ENCODE measurements around the gene COL6A2.
"Not testable (repeated sequence)": the region's sequence is repeated elsewhere in the genome, so short reads cannot be mapped to it uniquely, and the experiment has no call there.

COL6A2 gene

GRCh38 chr21:46077674-46078101, 20.2 kb upstream of the COL6A2 start:
- H3K27ac ChIP-seq: no peak overlapping the region
- DNase-seq (ENCODE audit: low read depth, low spot score): no peak

- DNase-seq (ENCODE audit: low read depth, low spot score): no peak
- H3K27ac ChIP-seq: no peak overlapping the region
These were observed 19.5 kb upstream of the COL6A2 start for GRCh38 chr21:46078322-46078977.

- H3K27ac ChIP-seq: no peak overlapping the region
- DNase-seq (ENCODE audit: low read depth, low spot score): no peak
These were observed 18.9 kb upstream of the COL6A2 start for GRCh38 chr21:46078978-46079351.

- no peak overlapping the region for H3K27ac ChIP-seq
- DNase-seq (ENCODE audit: low read depth, low spot score): no peak
These were observed 18.4 kb upstream of the COL6A2 start for GRCh38 chr21:46079352-46080170.

- no peak for DNase-seq (ENCODE audit: low read depth, low spot score)
- no peak overlapping the region for H3K27ac ChIP-seq
These were observed 17.5 kb upstream of the COL6A2 start for GRCh38 chr21:46080171-46081021.

DNA sequence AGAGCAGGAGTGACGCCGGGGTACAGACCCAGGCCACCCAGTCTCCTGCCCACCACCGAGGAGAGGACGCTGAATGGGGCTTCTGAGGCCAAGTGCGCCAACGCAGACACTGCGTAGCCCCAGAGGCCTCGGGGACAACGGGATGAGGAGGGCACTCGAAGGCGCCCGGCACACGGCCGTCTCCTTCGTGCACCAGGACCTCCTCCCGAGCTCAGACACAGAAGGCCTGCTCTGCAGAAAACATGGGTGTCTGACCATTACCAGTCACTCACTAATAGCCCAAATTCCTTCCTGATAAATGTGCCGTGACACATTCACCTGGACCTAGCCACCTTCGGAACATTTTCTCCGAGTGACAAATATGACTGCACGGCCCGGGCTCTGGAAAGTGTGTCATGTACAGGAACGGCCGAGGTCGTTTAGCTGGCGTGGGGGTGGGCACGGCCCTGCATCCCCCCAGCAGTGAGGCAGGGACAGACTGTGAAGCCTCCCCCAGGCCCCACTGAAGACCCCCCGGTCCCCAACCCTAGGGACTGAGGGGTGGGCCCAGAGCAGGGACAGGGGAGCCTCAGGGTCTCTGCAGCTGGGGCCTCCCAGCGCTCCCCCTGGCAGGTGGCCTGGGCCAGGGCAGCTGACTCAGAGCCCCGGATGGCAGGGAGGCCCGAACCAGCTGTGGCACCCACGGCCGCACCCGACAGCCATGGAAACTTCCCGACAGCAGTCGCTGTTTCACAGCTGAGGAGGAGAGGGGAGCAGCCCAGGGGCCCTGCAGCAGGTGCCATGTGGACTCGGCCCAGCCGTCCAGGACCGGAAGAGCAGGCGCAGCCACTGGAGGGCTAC, 16.7 kb upstream of the COL6A2 start:
- no peak overlapping the region for H3K27ac ChIP-seq
- no peak for DNase-seq (ENCODE audit: low read depth, low spot score)

- no peak overlapping the region for H3K27ac ChIP-seq
- DNase-seq (ENCODE audit: low read depth, low spot score): no peak
These were observed 15.8 kb upstream of the COL6A2 start for GRCh38 chr21:46081862-46082712.

DNA sequence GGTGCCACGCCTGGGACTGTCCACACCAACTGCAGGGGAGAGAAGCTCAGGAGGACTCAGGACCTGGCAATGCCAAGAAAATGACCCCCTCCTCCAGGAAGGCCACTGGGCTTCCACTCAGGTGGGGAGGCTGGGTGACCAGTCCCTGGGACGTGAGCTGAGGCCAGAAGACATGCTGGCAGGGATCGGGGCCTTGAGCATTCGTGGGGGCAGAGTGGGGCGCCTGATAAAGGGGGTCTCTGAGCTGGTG, 15.3 kb upstream of the COL6A2 start:
- no peak overlapping the region for H3K27ac ChIP-seq
- no peak for DNase-seq (ENCODE audit: low read depth, low spot score)

DNA sequence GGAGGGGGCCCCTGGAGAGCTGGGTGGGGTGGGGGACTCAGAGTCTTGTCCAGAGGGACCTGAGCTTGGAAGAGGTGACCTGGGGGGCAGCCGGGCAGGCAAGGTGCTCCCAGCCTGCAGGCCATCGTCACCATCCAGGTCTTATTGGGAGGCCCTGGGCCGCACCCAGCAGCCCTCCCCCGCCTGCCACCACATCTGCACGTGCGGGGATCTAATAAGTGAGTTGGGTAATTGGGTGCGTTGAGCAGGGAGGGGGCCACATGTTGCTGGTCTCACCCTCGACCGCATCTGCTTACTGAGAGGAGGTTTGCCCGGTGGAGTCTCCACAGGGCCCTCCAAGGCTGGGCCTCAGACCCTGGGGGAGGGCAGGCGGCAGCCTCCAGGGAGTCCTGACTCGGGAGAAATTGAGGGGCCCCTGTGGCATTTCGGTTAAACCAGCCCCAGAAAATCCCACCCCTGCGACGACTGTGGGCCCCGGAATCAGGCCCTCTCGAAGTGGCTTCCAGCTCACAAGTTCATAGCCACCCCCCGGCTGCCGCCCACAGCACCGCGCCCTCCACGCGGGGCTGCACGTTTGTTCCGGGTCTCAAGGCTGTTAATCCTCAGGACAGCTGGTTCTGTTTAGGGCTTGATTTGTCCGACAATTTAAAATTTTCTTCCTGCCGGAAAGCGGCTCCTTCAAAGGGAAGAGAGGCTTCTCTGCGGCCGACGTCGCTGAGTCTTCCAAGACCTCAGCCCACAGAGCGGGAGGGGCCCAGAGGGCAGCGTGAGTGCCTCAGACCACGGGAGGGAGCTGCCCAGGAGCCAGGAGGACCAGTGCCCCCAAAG, 14.7 kb upstream of the COL6A2 start:
- DNase-seq (ENCODE audit: low read depth, low spot score): no peak
- H3K27ac ChIP-seq: no peak overlapping the region

DNA sequence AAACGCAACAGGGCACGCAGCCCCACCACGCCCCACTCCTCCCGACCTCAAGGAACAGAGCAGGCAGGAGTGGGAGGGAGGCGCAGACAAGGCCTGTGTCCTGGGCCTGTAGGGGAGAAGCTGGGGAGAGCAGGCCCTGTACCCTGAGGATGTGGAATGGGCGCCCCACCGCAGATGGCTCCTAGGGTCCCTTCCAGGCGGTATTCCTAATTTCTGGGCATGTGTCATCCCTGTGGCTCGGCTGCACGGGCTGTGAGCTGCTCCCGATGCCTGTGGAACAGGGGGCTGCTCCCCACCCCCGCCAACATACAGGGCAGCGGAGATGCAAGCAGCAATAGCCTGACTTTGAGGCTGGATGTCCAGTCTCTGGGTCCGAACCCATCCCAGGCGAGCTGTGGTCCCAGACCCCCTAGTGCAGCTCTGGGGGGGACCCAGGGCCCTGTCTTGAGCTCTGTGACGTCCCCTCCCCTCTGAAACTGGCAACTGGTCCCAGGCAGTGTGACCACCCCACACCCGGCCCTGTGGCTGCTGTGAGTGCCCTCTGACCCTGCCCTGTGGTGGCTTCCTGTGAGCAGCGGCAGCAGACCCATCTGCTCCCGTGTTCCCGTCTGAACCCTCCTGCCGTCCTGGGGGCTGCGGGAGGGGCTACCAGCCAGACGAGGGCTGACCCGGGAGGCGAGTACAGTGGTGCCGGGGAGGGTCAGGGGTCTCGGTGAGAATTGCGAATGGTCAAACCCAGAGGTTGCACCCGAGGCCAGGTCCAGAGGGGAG, 13.9 kb upstream of the COL6A2 start:
- H3K27ac ChIP-seq: no peak overlapping the region
- DNase-seq (ENCODE audit: low read depth, low spot score): no peak

GRCh38 chr21:46084709-46085108, 13.2 kb upstream of the COL6A2 start:
- DNase-seq (ENCODE audit: low read depth, low spot score): no peak
- H3K27ac ChIP-seq: no peak overlapping the region

DNA sequence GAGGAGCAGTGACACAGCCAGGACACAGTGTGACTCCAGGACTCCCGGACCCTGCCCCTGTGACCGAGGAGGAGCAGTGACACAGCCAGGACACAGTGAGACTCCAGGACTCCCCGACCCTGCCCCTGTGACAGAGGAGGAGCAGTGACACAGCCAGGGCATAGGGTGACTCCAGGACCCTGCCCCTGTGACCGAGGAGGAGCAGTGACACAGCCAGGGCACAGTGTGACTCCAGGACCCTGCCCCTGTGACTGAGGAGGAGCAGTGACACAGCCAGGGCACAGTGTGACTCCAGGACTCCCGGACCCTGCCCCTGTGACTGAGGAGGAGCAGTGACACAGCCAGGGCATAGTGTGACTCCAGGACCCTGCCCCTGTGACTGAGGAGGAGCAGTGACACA, 12.7 kb upstream of the COL6A2 start:
- not testable (repeated sequence) for H3K27ac ChIP-seq; DNase-seq (ENCODE audit: low read depth, low spot score)

DNA sequence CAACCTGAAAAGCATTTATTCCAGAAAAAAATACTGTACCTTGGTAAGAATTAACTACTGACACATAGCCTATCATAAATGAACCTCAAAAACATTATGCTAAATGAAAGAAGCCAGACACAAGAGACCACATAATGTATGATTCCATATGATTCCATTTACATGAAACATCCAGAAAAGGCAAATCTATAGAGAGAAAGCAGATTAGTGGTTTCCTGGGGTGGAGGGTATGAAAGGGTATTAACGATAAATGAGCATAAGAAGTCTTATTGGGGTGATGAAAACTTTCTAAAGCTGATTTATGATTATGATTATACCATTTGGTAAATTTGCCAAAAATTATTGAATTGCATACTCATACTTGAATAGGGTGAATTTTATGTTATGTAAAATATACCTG, 10.3 kb upstream of the COL6A2 start:
- DNase-seq (ENCODE audit: low read depth, low spot score): no peak
- H3K27ac ChIP-seq: no peak overlapping the region

DNA sequence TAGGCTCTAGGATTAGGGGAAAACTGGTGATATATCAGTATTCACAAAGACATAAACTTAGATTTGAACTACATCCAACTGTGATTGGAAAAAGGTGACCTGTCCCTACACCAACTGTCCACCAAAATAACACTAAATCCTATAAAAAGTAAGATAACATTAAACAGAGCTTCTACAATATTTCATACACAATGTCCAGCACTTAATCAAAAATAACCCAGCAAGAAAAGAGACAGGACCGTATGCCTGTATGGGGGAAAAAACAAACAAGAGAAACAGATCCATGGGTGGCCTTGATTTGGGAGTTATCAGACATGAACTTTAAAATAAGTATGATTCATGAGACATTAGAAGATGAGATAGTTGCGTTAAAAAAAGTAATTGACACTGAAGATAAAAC, 9.7 kb upstream of the COL6A2 start:
- no peak for DNase-seq (ENCODE audit: low read depth, low spot score)
- H3K27ac ChIP-seq: no peak overlapping the region

- no peak for DNase-seq (ENCODE audit: low read depth, low spot score)
- H3K27ac ChIP-seq: no peak overlapping the region
These were observed 8.6 kb upstream of the COL6A2 start for GRCh38 chr21:46089285-46089684.

DNA sequence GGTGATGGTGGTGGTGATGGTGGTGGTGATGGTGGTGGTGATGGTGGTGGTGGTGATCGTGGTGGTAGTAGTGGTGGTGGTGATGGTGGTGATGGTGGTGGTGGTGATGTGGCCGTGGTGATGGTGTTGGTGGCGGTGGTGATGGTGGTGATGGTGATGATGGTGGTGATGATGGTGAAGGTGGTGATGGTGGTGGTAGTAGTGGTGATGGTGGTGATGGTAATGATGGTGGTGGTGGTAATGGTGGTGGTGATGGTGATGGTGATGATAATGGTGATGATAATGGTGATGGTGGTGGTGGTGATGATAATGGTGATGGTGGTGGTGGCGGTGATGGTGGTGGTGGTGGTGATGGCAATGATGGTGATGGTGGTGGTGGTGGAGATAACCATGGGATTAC, 6.8 kb upstream of the COL6A2 start:
- DNase-seq (ENCODE audit: low read depth, low spot score): no peak
- no peak overlapping the region for H3K27ac ChIP-seq

GRCh38 chr21:46091631-46092025, 6.3 kb upstream of the COL6A2 start:
- DNase-seq (ENCODE audit: low read depth, low spot score): no peak
- H3K27ac ChIP-seq: no peak overlapping the region
